Anterior cingulate cortex (tissue), 58 donors: ENCODE results near the gene LIN52.

Experiments used
- DNase-seq, 58 donors: peaks; one replicate each; lab custom pipeline; 2025; lab: John Stamatoyannopoulos, UW

The LIN52 gene

DNA sequence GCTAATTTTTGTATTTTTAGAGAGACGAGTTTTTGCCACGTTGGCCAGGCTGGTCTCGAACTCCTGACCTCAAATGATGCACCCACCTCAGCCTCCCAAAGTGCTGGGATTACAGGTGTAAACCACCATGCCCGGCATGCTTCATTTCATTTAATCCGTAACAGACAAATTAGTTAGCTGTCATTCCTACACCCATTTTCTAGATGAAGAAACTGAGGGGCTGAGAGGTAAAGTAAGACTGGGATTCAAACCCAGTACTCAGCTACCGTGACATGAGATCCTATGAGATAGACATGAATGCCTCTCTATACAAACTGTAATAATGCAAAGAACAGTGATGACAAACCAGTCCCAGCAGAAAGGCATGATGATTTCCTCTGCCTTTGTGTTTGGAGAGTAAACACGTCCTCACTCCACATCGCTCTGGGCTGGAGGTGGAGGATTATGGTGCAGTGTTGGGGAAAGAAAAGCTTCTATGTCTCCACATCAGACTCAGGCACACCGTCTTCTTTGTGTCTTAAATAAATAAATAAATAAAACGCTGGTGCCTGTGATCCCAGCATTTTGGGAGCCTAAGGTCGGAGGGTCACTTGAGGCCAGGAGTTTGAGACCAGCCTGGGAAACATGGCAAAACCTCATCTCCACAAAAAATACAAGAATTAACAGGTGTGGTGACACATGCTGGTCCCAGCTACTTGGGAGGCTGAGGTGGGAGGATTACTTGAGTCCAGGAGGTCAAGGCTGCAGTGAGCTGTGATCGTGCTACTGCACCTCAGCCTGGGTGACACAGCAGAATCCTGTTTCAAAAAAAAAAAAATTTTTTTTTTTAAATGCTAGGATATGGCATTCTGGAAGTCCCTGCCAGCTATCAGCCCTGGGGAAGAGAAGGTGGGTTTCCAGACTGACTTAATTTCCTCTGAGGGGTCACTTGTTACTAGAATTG lies 164.9 kb downstream of the LIN52 start:
- DNase-seq = no peak
